HCT116 (cell line): Measurements from ENCODE around the gene GPR45. TPM values are rescaled to one million over a fixed set of nuclear protein-coding genes. Genes with fewer than 3 reads are reported as not detected.

Experiments
- ATAC-seq: fragments of 200-7000 bp; cut with Tn5 transposase; 2 replicates; pipeline ENCODE4 v1.9.1; 2020; ENCODE audit warnings: mild to moderate bottlenecking, moderate library complexity
- BruUV-seq: library from RNA; stranded (reverse); fragments of 400-500 nt; replicated peaks from 2 replicates; lab custom pipeline; 2021; lab: Mats Ljungman, UMichigan
- CTCF ChIA-PET: fragments of 300-600 bp; sonication (Branson Sonifier 250); formaldehyde crosslinking; loops from one replicate; lab custom pipeline; 2021; ENCODE audit warnings: antibody characterized with exemption; lab: Charles Lee
- POLR2A ChIA-PET: fragments of 300-600, 350-600 bp; sonication (Branson Sonifier 250); formaldehyde crosslinking; loops from one replicate; lab custom pipeline; 2021; ENCODE audit warnings: antibody characterized with exemption; lab: Charles Lee
- RAD21 ChIA-PET, 2 experiments: fragments of 300-600 bp; sonication (Branson Sonifier 250); formaldehyde crosslinking; loops; one replicate each; lab custom pipeline; 2023; ENCODE audit warnings: low total read pairs in 2 of 2; ENCODE audit not compliant: uncharacterized antibody in 2 of 2, unreplicated experiment in 2 of 2, low non-redundant PET in 1 of 2; lab: Charles Lee
- DNase-seq: peaks from one replicate; pipeline ENCODE4 v3.0.0-alpha.2; 2010; ENCODE audit warnings: low read depth, low spot score
- H2AFZ ChIP-seq: fragments of 200-600 bp; shearing (Covaris generic), sonication (generic); 2 replicates; pipeline ENCODE4 v1.6.1; 2017; ENCODE audit warnings: low read depth, mixed run types, mixed read lengths, antibody characterized with exemption, low read length; ENCODE audit not compliant: poor library complexity, severe bottlenecking
- H3K27ac ChIP-seq: 2 replicates; pipeline ENCODE4 v1.5.1; 2012; ENCODE audit warnings: low read depth, low read length
- H3K27me3 ChIP-seq: fragments of 200-600 bp; sonication (generic); 2 replicates; pipeline ENCODE4 v1.6.1; 2016; ENCODE audit warnings: mixed run types, low read length, mixed read lengths; ENCODE audit not compliant: insufficient read depth
- H3K36me3 ChIP-seq, 2 experiments: fragments of 200-500 bp in 1 of 2; fragments of 200-600 bp in 1 of 2; sonication (Bioruptor generic) in 1 of 2; sonication (generic) in 1 of 2; 2 replicates each; pipeline versions ENCODE4 v1.5.1 to v1.6.1; 2014 to 2016; ENCODE audit warnings: low read length in 2 of 2, inconsistent platforms in 1 of 2, mixed read lengths in 1 of 2, mixed run types in 1 of 2; ENCODE audit not compliant: insufficient read depth in 2 of 2, control insufficient read depth in 1 of 2
- H3K4me1 ChIP-seq, 2 experiments: fragments of 200-600 bp in 1 of 2; sonication (generic) in 1 of 2; 2 replicates each; pipeline versions ENCODE4 v1.5.1 to v1.6.1; 2012 to 2017; ENCODE audit warnings: low read length in 2 of 2, inconsistent platforms in 1 of 2, mild to moderate bottlenecking in 1 of 2, mixed read lengths in 1 of 2, mixed run types in 1 of 2, moderate library complexity in 1 of 2; ENCODE audit not compliant: insufficient read depth in 2 of 2, control insufficient read depth in 1 of 2
- H3K4me2 ChIP-seq: fragments of 200-600 bp; sonication (generic); 2 replicates; pipeline ENCODE4 v1.6.1; 2017; ENCODE audit warnings: mixed run types, low read length, mixed read lengths
- H3K4me3 ChIP-seq, 2 experiments: fragments of 200-600 bp in 1 of 2; sonication (generic) in 1 of 2; replicated peaks in 1 of 2; 2 replicates each; pipeline ENCODE4 v1.5.1; 2011 to 2016; ENCODE audit warnings: low read length in 2 of 2, control low read depth in 1 of 2, low read depth in 1 of 2, mild to moderate bottlenecking in 1 of 2, mixed read lengths in 1 of 2, mixed run types in 1 of 2
- H3K79me2 ChIP-seq: fragments of 200-600 bp; sonication (generic); 2 replicates; pipeline ENCODE4 v1.6.1; 2017; ENCODE audit warnings: mild to moderate bottlenecking, mixed run types, low read length, moderate library complexity, mixed read lengths; ENCODE audit not compliant: insufficient read depth
- H3K9ac ChIP-seq: fragments of 200-600 bp; sonication (generic); 2 replicates; pipeline ENCODE4 v1.6.1; 2016; ENCODE audit warnings: low read length, mixed read lengths
- H3K9me2 ChIP-seq: fragments of 200-600 bp; sonication (generic), shearing (Covaris generic); 2 replicates; pipeline ENCODE4 v1.6.1; 2017; ENCODE audit warnings: mixed run types, mild to moderate bottlenecking, moderate library complexity; ENCODE audit not compliant: insufficient read depth
- H3K9me3 ChIP-seq, 2 experiments: fragments of 200-500 bp in 1 of 2; fragments of 200-600 bp in 1 of 2; sonication (Bioruptor generic) in 1 of 2; sonication (generic) in 1 of 2; 2 replicates each; pipeline ENCODE4 v1.6.1; 2014 to 2017; ENCODE audit warnings: low read length in 2 of 2, mixed read lengths in 2 of 2, inconsistent platforms in 1 of 2, low read depth in 1 of 2, mild to moderate bottlenecking in 1 of 2, mixed run types in 1 of 2, moderate library complexity in 1 of 2; ENCODE audit not compliant: control insufficient read depth in 1 of 2, insufficient read depth in 1 of 2
- H4K20me1 ChIP-seq: fragments of 200-600 bp; sonication (generic), shearing (Covaris generic); 2 replicates; pipeline ENCODE4 v1.6.1; 2017; ENCODE audit warnings: mixed run types, mild to moderate bottlenecking, moderate library complexity; ENCODE audit not compliant: insufficient read depth
- CBX3 ChIP-seq: IDR thresholded peaks from 2 replicates; pipeline ENCODE4 v1.6.1; 2012; ENCODE audit warnings: low read depth
- CEBPB ChIP-seq: IDR thresholded peaks from 2 replicates; pipeline ENCODE4 v1.6.1; 2012; ENCODE audit warnings: low read depth
- EGR1 ChIP-seq: IDR thresholded peaks from 2 replicates; pipeline ENCODE4 v1.6.1; 2012; ENCODE audit warnings: low read depth
- ELF1 ChIP-seq: IDR thresholded peaks from 2 replicates; pipeline ENCODE4 v1.6.1; 2012; ENCODE audit warnings: low read depth, borderline replicate concordance
- EZH2 ChIP-seq: fragments of 200-600 bp; sonication (generic); IDR thresholded peaks from 2 replicates; pipeline ENCODE4 v1.6.1; 2017; ENCODE audit warnings: antibody characterized with exemption, mixed run types
- EZH2phosphoT487 ChIP-seq: fragments of 200-600 bp; IDR thresholded peaks from 2 replicates; pipeline ENCODE4 v1.6.1; 2018; ENCODE audit warnings: antibody characterized with exemption, borderline replicate concordance
- FOSL1 ChIP-seq: IDR thresholded peaks from 2 replicates; pipeline ENCODE4 v1.6.1; 2012; ENCODE audit warnings: low read depth
- SRF ChIP-seq: IDR thresholded peaks from 2 replicates; pipeline ENCODE4 v1.6.1; 2012; ENCODE audit warnings: low read depth
- YY1 ChIP-seq: IDR thresholded peaks from 2 replicates; pipeline ENCODE4 v1.6.1; 2011; ENCODE audit warnings: low read length, low read depth, moderate library complexity, mild to moderate bottlenecking; ENCODE audit not compliant: insufficient replicate concordance; ENCODE audit errors: extremely low read depth
- intact Hi-C: fragments of 100-400 bp; cut with micrococcal nuclease; formaldehyde crosslinking; loops from 2 replicates; pipeline ENCODE4 v1.10.0; 2022
- total RNA-seq: library from RNA; stranded (reverse); gene quantifications from one replicate; pipeline ENCODE4 v1.2.1, GENCODE V29; 2021; ENCODE audit not compliant: unreplicated experiment
- TF ChIP-seq, protein P1 (sequence below): IDR thresholded peaks from 2 replicates; pipeline ENCODE4 v1.6.1; 2012; ENCODE audit warnings: low read depth

GPR45 gene
- total RNA-seq, 1 experiment from 2014 or later, result 0.30 TPM

DNA sequence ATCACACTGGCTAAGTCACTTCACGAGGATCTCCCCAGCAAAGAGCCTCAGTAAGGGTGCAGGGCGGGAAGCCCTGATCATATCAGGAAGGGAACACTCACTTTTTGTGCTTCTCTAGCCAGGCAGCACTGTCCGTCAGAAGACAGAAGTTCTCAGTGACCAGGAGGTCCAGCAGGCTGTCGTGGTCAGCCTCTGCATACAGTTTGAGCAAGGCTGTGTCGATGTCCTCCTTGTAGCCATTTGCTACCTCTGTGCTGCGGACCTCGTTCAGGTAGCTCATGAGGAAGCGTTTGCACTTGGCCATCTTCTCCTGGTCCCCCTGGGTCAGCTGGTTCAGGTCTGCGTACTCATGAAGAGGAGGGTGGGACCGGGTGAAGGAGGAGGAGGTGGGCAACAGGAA is 38.7 kb downstream of the GPR45 start:
- H4K20me1 ChIP-seq, result no peaks in the 10 kb centered on the region
- POLR2A ChIA-PET, result no interaction called here
- no TSS peak for BruUV-seq
- TF ChIP-seq FOSL1, result no peak
- TF ChIP-seq YY1, result no peak
- no peak for TF ChIP-seq EZH2
- no peak for TF ChIP-seq EZH2phosphoT487
- TF ChIP-seq CEBPB, result no peak
- no peak for TF ChIP-seq ELF1
- no peak for TF ChIP-seq CBX3
- no peak for TF ChIP-seq EGR1
- no peak for TF ChIP-seq SRF
- TF ChIP-seq, protein P1, sequence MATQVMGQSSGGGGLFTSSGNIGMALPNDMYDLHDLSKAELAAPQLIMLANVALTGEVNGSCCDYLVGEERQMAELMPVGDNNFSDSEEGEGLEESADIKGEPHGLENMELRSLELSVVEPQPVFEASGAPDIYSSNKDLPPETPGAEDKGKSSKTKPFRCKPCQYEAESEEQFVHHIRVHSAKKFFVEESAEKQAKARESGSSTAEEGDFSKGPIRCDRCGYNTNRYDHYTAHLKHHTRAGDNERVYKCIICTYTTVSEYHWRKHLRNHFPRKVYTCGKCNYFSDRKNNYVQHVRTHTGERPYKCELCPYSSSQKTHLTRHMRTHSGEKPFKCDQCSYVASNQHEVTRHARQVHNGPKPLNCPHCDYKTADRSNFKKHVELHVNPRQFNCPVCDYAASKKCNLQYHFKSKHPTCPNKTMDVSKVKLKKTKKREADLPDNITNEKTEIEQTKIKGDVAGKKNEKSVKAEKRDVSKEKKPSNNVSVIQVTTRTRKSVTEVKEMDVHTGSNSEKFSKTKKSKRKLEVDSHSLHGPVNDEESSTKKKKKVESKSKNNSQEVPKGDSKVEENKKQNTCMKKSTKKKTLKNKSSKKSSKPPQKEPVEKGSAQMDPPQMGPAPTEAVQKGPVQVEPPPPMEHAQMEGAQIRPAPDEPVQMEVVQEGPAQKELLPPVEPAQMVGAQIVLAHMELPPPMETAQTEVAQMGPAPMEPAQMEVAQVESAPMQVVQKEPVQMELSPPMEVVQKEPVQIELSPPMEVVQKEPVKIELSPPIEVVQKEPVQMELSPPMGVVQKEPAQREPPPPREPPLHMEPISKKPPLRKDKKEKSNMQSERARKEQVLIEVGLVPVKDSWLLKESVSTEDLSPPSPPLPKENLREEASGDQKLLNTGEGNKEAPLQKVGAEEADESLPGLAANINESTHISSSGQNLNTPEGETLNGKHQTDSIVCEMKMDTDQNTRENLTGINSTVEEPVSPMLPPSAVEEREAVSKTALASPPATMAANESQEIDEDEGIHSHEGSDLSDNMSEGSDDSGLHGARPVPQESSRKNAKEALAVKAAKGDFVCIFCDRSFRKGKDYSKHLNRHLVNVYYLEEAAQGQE, result no peak
- TF ChIP-seq, all 23 proteins: peak for 0
- H3K4me2 ChIP-seq, result no peak overlapping the region
- H3K4me1 ChIP-seq, result no peaks in the 10 kb centered on the region
- no peaks in the 10 kb centered on the region for H3K9me3 ChIP-seq
- H3K9me2 ChIP-seq, result no peaks in the 10 kb centered on the region
- ATAC-seq (no peak), DNase-seq (no peak)
- ChIA-PET CTCF (no interaction called here), RAD21 (no interaction called here)
- intact Hi-C loops, result no loop called here
- no peak overlapping the region for H3K9ac ChIP-seq
- peaks cover 8 to 16% of the 10 kb centered on the region in 2 experiments for H3K36me3 ChIP-seq
- no peak overlapping the region for H3K27ac ChIP-seq
- H3K79me2 ChIP-seq, result no peaks in the 10 kb centered on the region
- H3K4me3 ChIP-seq, result no peak overlapping the region
- H2AFZ ChIP-seq, result no peak overlapping the region
- no peaks in the 10 kb centered on the region for H3K27me3 ChIP-seq
